Ramos (cell line): ENCODE data around the gene DACH2.

Source experiments
- in situ Hi-C: fragments of 300-500 bp; cut with MboI; formaldehyde crosslinking; loops from one replicate; pipeline ENCODE4 v1.14.3; 2022; ENCODE audit warnings: low sequenced_read_pairs; ENCODE audit not compliant: unreplicated experiment

Gene DACH2

DNA sequence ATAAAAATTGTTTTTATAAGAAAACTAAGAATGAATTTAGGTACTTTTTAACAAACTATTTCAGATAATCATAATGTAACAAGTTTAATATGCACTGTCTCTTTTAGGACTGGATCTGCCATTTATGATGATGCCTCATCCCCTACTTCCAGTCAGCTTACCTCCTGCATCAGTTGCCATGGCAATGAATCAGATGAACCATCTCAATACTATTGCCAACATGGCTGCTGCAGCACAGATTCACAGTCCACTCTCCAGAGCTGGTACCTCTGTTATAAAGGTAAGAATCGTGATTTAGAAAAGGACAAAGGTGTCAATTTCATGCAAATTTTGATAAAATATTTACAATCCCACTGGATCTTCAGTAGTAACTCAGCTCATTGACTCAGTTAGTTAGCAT lies 566.2 kb downstream of the DACH2 start:
- in situ Hi-C loops: no loop called here

DNA sequence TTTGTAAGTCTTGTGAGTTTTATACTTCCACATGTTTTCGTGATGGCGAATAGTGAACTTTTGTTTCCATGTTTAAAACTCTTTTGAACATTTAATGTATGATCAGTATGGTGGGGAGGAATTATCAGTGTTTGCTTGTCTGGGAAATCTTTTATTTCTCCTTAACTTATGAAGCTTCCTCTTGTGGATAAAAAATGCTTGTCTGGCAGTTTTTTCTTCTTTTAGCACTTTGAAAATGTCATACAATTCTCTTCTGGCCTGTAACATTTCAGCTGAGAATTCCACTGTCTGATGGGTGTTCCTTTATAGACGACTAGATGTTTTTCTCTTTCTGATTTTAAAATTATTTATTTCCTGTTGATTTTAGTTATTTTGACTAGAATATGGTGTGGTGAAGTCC lies 576.0 kb downstream of the DACH2 start:
- in situ Hi-C loops: no loop called here

DNA sequence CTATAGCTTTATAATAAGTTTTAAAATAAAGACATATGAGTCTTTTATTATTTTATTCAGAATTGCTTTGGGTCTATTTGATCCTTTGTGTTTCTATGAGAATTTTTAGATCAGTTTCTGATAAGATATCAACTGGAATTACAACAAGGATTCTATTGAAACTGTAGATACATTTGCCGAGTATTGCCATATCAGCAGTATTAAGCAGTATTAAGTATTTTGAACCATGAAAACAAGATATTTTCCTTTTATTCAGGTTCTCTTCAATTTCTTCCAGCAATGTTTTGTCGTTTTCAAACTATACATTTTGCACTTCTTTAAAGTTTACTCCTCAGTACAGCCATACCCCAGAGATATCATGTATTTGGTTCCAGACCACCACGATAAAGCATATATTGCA lies 598.8 kb downstream of the DACH2 start:
- in situ Hi-C loops: no loop called here

- in situ Hi-C loops: no loop called here
Measured at GRCh38 chrX:86805241-86805640, 657.0 kb downstream of the DACH2 start.

DNA sequence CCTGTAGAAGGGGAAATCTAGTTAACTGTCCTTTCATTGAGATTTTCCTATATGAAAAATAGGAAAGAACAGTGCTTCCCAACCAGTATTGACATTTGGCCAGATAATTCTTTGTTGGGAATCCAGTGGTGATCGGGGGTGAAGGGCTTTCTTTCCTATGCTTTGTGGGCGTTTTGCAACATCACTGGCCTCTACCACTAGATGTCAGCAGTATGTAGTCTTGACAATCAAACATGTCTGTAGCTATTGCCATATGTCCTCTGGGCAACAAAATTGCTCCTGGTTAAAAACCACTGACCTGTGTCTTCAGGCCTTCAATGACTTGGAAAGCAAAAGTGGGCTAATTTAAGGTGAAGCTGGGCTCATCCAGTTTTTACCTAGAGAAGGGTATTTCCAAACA lies 658.5 kb downstream of the DACH2 start:
- in situ Hi-C loops: no loop called here

DNA sequence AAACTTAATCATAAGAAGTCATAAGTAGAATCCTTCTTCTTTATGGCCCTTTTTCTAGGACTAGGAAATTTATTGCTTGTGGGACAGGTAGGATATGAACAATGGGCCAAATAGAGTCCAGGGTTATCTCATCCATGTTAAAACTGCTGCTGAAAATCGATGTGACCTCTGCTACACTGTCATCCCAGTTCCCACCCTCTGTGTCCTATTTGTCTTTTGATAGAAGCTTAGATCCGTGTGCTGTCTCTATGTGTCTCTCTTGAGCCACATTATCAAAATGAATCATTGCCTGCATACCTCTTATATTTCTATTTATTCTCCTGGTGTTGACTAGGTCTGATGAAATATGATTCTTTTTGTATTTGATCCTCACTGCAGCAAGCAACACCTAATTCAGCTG lies 661.4 kb downstream of the DACH2 start:
- in situ Hi-C loops: no loop called here

- in situ Hi-C loops: no loop called here
Measured at GRCh38 chrX:86829786-86830185, 681.5 kb downstream of the DACH2 start.

DNA sequence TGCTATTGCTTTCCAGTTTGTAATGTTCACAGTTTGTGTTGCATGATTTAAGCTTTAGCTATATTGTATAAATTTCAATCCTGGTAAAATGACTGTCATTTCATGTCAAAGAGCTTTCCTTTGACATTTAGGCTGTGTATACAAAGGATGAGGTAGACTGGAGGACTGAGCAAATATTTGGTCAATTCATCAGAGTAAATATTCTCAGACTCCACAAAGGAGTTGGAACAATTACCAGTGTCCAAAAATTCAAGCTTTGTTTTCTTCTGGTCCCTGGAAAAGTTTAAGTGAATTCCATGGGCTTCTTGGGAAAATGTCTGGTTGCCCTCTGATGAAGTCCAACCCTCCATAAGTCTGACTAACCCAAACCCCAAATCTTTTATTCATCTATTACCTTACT lies 682.4 kb downstream of the DACH2 start:
- in situ Hi-C loops: no loop called here

DNA sequence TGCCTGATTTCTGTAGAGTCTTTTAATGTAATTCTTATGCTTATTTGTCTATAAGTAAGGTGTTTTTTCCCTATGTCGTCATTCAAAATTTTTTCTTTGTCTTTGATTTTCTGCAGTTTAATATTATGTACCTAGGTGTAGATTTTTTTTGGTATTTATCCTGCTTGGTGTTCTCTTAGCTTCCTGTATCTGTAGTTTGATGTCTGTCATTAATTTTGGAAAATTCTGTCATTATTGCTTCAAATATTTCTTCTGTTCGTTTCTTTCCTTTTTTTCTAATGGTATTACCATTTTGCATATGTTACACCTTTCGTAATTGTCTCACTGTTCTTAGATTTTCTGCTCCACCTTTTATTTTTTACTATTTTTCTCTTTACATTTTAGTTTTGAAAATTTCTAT lies 696.9 kb downstream of the DACH2 start:
- in situ Hi-C loops: no loop called here
